Psoas muscle (tissue), 8 donors: ENCODE data around the gene AKAP8L. TPM values are rescaled to one million over a fixed set of nuclear protein-coding genes. Genes with fewer than 3 reads are reported as not detected.
"Not testable (repeated sequence)": the region's sequence is repeated elsewhere in the genome, so short reads cannot be mapped to it uniquely, and the experiment has no call there.

Experiments
- ATAC-seq, 4 donors: fragments of 200-7000 bp; cut with Tn5 transposase; one replicate each; pipeline ENCODE4 v1.9.1; 2020; ENCODE audit warnings: moderate library complexity in 3 of 4, mild to moderate bottlenecking in 2 of 4
- DNase-seq, 2 donors: peaks; one replicate each; pipeline ENCODE4 v3.0.0-alpha.2; 2020
- H3K27ac ChIP-seq: fragments of 200-600 bp; one replicate; pipeline ENCODE4 v1.8.0; 2022
- H3K27me3 ChIP-seq, 3 donors: fragments of 200-600 bp in 1 of 3; one replicate each; pipeline versions ENCODE4 v1.6.1 to v1.8.0; 2013 to 2022; ENCODE audit warnings: low read length in 2 of 3, mild to moderate bottlenecking in 2 of 3, moderate library complexity in 1 of 3; ENCODE audit not compliant: insufficient read depth in 3 of 3
- H3K36me3 ChIP-seq, 2 donors: fragments of 200-600 bp in 1 of 2; one replicate each; pipeline versions ENCODE4 v1.6.1 to v1.8.0; 2013 to 2022; ENCODE audit warnings: low read depth in 1 of 2, mild to moderate bottlenecking in 1 of 2, moderate library complexity in 1 of 2; ENCODE audit not compliant: insufficient read depth in 1 of 2
- H3K4me1 ChIP-seq: fragments of 200-600 bp; one replicate; pipeline ENCODE4 v1.8.0; 2022
- H3K4me3 ChIP-seq: fragments of 200-600 bp; one replicate; pipeline ENCODE4 v1.8.0; 2022; ENCODE audit warnings: mild to moderate bottlenecking
- H3K9me3 ChIP-seq: fragments of 200-600 bp; one replicate; pipeline ENCODE4 v1.8.0; 2022
- WGBS, 3 donors: extraction: QIAGEN DNeasy Blood & Tissue Kit; methylation state at CpG; one replicate each; pipeline versions ENCODE4 v1.1.6 to v1.1.7; 2013; 5-methylcytosine and 5-hydroxymethylcytosine counted together
- intact Hi-C, 2 donors: fragments of 100-400 bp; cut with DNase I; formaldehyde crosslinking; loops; one replicate each; pipeline versions ENCODE4 v1.11.0 to v1.14.2; 2022
- polyA plus RNA-seq, 3 donors: library from polyadenylated mRNA; stranded (reverse); fragments of 200-250 nt; gene quantifications; one replicate each; pipeline ENCODE4 v1.2.3, GENCODE V29; 2013
- total RNA-seq, 4 donors: library from RNA; stranded (reverse); fragmentation: NEBNext Ultra II Directional in 2 of 4; extraction: Animal tissue kit (Norgen Biotek cat#: 25700) in 2 of 4; gene quantifications; one replicate each; pipeline versions ENCODE4 v1.2.1 to v1.2.4, GENCODE V29; 2021 to 2023
- TF ChIP-seq, protein P1 (sequence below): fragments of 200-600 bp; IDR thresholded peaks from one replicate; pipeline ENCODE4 v1.8.0; 2022; ENCODE audit warnings: antibody characterized with exemption
- donor health status: healthy with polysubstance abuse.
- donor health status: DM: no; HTN: no; CAD: no; lungs with moderate emphysema.
- donor health status: Bipolar disorder and iron deficiency.
- donor health status: healthy.
- donor health status: DM: yes; HTN: yes; CAD: no.
- donor health status: DM: no; HTN: no; CAD: no.
- donor health status: DM: no; HTN: no; CAD: no.
- donor health status: DM: yes; HTN: yes; CAD: no.

AKAP8L gene
- total and polyA plus RNA-seq, 7 donors, result 34.6 to 72.9 (median 51.1) TPM

DNA sequence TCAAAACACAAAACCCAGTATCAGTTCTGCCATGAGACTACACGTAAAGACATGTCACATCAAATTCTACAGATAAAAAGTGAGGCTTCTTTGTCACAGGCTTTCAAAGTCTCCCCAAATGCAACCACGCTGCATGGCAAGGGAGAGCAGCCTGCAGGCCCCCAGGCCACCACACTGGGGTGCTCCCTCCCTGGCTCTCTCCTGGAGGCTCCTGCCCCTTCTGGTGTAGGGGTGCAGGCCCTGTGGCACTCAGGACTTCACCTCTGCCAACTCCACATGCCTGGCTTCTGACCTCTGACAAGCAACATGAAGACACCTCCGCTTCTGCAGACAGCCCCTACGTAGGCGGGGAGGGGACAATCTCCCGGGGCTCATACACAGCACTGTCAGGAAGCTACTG is 53.5 kb downstream of the AKAP8L start:
- peak in 1 of 4 donors; percentile 39 for ATAC-seq
- Histone ChIP-seq H3K27me3 (no peaks in the 10 kb centered on the region), H3K4me1 (no peaks in the 10 kb centered on the region), H3K36me3 (peaks cover 21 to 82% of the 10 kb centered on the region in 2 donors), H3K4me3 (no peak overlapping the region), H3K9me3 (no peaks in the 10 kb centered on the region), H3K27ac (no peak overlapping the region)
- TF ChIP-seq, protein P1, sequence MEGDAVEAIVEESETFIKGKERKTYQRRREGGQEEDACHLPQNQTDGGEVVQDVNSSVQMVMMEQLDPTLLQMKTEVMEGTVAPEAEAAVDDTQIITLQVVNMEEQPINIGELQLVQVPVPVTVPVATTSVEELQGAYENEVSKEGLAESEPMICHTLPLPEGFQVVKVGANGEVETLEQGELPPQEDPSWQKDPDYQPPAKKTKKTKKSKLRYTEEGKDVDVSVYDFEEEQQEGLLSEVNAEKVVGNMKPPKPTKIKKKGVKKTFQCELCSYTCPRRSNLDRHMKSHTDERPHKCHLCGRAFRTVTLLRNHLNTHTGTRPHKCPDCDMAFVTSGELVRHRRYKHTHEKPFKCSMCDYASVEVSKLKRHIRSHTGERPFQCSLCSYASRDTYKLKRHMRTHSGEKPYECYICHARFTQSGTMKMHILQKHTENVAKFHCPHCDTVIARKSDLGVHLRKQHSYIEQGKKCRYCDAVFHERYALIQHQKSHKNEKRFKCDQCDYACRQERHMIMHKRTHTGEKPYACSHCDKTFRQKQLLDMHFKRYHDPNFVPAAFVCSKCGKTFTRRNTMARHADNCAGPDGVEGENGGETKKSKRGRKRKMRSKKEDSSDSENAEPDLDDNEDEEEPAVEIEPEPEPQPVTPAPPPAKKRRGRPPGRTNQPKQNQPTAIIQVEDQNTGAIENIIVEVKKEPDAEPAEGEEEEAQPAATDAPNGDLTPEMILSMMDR, result no peak
- 88 to 92% (median 90%) methylated on average over 6 of the region's 6 CpGs for WGBS, 3 donors
- intact Hi-C loops, result no loop called here
- no peak for DNase-seq

DNA sequence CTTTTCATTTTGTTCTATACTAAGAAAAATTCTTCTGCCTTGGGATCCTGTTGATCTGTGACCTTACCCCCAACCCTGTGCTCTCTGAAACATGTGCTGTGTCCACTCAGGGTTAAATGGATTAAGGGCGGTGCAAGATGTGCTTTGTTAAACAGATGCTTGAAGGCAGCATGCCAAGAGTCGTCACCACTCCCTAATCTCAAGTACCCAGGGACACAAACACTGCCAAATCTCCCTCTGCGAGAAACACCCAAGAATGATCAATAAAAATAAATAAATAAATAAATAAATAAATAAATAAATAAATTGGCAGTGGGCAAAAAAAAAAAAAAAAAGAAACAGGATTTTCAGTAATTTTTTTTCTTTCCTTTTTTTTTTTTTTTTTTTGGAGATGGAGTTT is 55.0 kb downstream of the AKAP8L start:
- H3K36me3 ChIP-seq, result peaks cover 16 to 81% of the 10 kb centered on the region in 2 donors
- H3K9me3 ChIP-seq, ATAC-seq, intact Hi-C loops, H3K4me1 ChIP-seq, DNase-seq, H3K4me3 ChIP-seq, H3K27me3 ChIP-seq, H3K27ac ChIP-seq: not testable (repeated sequence)
- WGBS, 3 donors, result 27 to 75% (median 58%) methylated on average over 3 of the region's 3 CpGs

DNA sequence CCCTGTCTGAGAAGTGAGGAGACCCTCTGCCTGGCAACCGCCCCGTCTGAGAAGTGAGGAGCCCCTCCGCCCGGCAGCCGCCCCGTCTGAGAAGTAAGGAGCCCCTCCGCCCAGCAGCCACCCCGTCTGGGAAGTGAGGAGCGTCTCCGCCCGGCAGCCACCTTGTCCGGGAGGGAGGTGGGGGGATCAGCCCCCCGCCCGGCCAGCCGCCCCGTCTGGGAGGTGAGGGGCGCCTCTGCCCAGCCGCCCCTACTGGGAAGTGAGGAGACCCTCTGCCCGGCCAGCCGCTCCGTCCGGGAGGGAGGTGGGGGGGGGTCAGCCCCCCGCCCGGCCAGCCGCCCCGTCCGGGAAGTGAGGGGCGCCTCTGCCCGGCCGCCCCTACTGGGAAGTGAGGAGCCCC is 55.7 kb downstream of the AKAP8L start:
- H3K36me3 ChIP-seq, result peaks cover 22 to 81% of the 10 kb centered on the region in 2 donors
- intact Hi-C loops, ATAC-seq, H3K9me3 ChIP-seq, DNase-seq, H3K4me1 ChIP-seq, H3K27me3 ChIP-seq, H3K27ac ChIP-seq, H3K4me3 ChIP-seq: not testable (repeated sequence)
- WGBS, 3 donors, result 92 to 100% (median 97%) methylated on average over 13 to 28 of the region's 30 CpGs

DNA sequence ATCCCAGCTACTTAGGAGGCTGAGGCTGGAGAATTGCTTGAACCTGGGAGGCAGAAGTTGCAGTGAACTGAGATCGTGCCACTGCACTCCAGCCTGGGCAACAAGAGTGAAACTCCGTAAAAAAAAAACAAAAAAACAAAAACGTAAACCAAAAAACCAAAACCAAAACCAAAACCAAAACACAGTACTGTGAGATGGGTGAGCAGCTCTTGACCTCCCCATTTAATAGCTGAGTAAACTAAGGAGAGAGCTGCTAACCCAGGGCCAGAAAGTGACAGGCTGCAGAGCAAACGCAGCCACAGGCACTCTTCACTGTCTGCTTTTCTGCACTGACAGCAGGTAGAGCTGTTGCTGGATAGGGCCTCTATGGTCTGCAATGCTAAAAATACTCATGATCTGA is 58.8 kb downstream of the AKAP8L start:
- H3K4me3 ChIP-seq, intact Hi-C loops, H3K27me3 ChIP-seq, H3K4me1 ChIP-seq, H3K27ac ChIP-seq, H3K9me3 ChIP-seq: not testable (repeated sequence)
- peaks cover 10 to 81% of the 10 kb centered on the region in 2 donors for H3K36me3 ChIP-seq
- DNase-seq (peak in 1 of 2 donors; percentile 6), ATAC-seq (peak in 1 of 4 donors; percentile 24)
- 75 to 83% (median 82%) methylated on average over 4 of the region's 4 CpGs for WGBS, 3 donors

DNA sequence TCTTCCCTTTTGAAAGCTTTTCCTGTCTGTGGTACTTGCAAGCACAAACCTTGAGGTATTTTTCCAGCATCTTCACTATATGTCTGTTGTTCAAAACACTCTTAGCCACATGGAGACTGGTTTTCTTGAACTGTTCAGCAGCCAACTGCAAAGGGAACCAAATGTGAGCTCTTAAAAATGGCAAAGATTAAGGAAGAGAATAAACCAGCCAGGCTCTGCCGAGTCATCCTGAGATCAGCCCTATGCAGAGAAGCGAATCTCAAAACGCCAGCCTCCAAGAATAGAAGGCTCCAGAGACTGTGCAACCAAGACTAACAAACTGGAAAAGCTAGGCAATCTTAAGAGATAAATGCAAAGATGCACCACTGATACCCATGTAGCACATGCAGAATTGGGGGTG is 59.9 kb downstream of the AKAP8L start:
- TF ChIP-seq, protein P1, result no peak
- intact Hi-C loops, result no loop called here

DNA sequence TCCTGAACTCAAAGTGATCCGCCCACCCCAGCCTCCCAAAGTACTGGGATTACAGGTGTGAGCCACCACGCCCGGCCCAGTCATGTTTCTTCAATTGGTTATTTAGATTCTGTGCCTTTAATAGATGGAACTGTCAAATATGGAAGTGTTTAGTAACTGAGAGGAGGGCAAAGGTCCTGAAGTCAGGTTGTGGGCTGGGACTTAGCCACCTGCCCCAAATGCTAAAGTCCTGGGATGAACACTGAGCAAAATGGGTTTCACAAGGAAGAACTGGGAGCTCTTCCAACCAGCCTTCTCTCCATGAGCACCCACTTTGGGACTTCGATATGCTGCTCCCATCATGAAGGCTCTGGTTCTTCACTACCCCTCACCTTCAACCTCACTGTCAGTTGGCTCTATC is 60.9 kb downstream of the AKAP8L start:
- peaks cover 10 to 90% of the 10 kb centered on the region in 2 donors for H3K36me3 ChIP-seq

More for the DNA sequence above, 59.9 kb downstream of the AKAP8L start:
- Histone ChIP-seq H3K4me1 (peaks cover 5% of the 10 kb centered on the region), H3K9me3 (no peaks in the 10 kb centered on the region), H3K27ac (peak overlapping the region; percentile 16), H3K36me3 (peaks cover 10 to 83% of the 10 kb centered on the region in 2 donors), H3K4me3 (no peak overlapping the region), H3K27me3 (no peaks in the 10 kb centered on the region)
- no peak for ATAC-seq
- DNase-seq, result no peak
- 83 to 89% (median 87%) methylated on average over 3 of the region's 3 CpGs for WGBS, 3 donors

More for the DNA sequence above, 60.9 kb downstream of the AKAP8L start:
- Histone ChIP-seq H3K4me3 (no peak overlapping the region), H3K27ac (no peak overlapping the region), H3K9me3 (no peaks in the 10 kb centered on the region), H3K27me3 (no peaks in the 10 kb centered on the region), H3K4me1 (peaks cover 5% of the 10 kb centered on the region)
- intact Hi-C loops, result no loop called here
- 96 to 99% (median 97%) methylated on average over 4 of the region's 4 CpGs for WGBS, 3 donors
- DNase-seq, result no peak
- TF ChIP-seq, protein P1, result no peak
- ATAC-seq, result no peak
